Activated naive CD4-positive, alpha-beta T cell treated with anti-CD3 and anti-CD28 coated beads, Interleukin-2, amount 50 U/mL, for 24 hours (primary cell): Measurements from ENCODE around the gene FLVCR2.
"Not testable (repeated sequence)": the region's sequence is repeated elsewhere in the genome, so short reads cannot be mapped to it uniquely, and the experiment has no call there.

Experiments
- H3K27ac Mint-ChIP-seq: one replicate; pipeline ENCODE4 v1.8.0; 2021; ENCODE audit warnings: mild to moderate bottlenecking, mixed read lengths
- H3K27me3 Mint-ChIP-seq: one replicate; pipeline ENCODE4 v1.8.0; 2021; ENCODE audit warnings: mixed read lengths
- H3K36me3 Mint-ChIP-seq: one replicate; pipeline ENCODE4 v1.8.0; 2021; ENCODE audit warnings: mixed read lengths
- H3K4me1 Mint-ChIP-seq: one replicate; pipeline ENCODE4 v1.8.0; 2021; ENCODE audit warnings: mixed read lengths
- H3K4me3 Mint-ChIP-seq: one replicate; pipeline ENCODE4 v1.8.0; 2021; ENCODE audit warnings: mild to moderate bottlenecking, mixed read lengths
- H3K9me3 Mint-ChIP-seq: one replicate; pipeline ENCODE4 v1.8.0; 2021; ENCODE audit warnings: mixed read lengths

The FLVCR2 gene

DNA sequence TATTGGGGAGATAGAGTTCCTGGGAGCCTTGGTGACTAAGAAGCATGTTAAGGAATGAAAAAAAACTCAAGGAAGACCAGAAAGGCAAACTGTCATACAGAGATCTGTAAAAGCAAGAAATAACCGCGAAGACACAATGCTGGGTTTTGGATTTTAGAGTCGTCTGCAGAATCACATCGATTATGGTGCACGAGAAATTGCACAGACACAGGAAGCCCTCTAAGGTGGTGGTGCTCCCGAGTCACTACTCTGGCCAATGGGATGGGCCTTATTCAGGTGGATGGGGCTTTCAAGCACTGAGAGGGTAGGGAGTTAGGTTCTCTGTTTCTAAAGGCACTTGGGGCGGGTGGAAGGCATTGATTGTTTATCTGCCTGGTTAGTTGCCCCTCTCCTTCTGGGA is 10.3 kb upstream of the FLVCR2 start:
- Mint-ChIP-seq H3K4me1 (peaks cover 75% of the 10 kb centered on the region), H3K4me3 (peak overlapping the region; percentile 70), H3K27me3 (no peaks in the 10 kb centered on the region), H3K36me3 (peaks cover 11% of the 10 kb centered on the region), H3K9me3 (no peaks in the 10 kb centered on the region), H3K27ac (peak overlapping the region; percentile 94)

- no peaks in the 10 kb centered on the region for H3K9me3 Mint-ChIP-seq
- H3K36me3 Mint-ChIP-seq: peaks cover 11% of the 10 kb centered on the region
- H3K27me3 Mint-ChIP-seq: no peaks in the 10 kb centered on the region
- H3K27ac Mint-ChIP-seq: peak overlapping the region; percentile 92
- H3K4me3 Mint-ChIP-seq: peak overlapping the region; percentile 41
- peaks cover 75% of the 10 kb centered on the region for H3K4me1 Mint-ChIP-seq
Observed at GRCh38 chr14:75568791-75569190, 9.6 kb upstream of the FLVCR2 start.

GRCh38 chr14:75570797-75571196 is 7.6 kb upstream of the FLVCR2 start:
- peaks cover 11% of the 10 kb centered on the region for H3K36me3 Mint-ChIP-seq
- H3K4me3 Mint-ChIP-seq: peak overlapping the region; percentile 7
- peak overlapping the region; percentile 69 for H3K27ac Mint-ChIP-seq
- H3K9me3 Mint-ChIP-seq: no peaks in the 10 kb centered on the region
- H3K27me3 Mint-ChIP-seq: no peaks in the 10 kb centered on the region
- peaks cover 58% of the 10 kb centered on the region for H3K4me1 Mint-ChIP-seq

DNA sequence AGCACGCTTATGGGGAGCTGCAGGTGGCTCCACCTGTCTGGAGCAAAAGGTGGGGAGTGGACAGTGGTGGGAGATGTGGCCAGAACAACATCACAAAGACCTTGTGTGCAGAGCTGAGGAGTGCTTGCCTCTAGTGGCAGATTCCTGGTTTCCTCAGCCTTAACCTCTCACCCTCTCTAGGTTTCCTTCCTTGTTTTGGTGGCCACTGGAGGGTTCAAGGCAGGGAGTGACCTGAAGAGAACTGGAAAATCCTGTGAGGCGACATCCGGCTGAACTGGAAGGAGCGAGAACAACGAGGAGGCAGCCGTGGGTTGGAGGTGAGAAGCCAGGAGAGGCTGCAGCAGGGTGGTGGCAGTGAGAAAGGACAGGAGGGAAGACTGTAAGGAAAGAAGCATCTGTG is 6.3 kb upstream of the FLVCR2 start:
- peaks cover 7% of the 10 kb centered on the region for H3K36me3 Mint-ChIP-seq
- H3K4me1 Mint-ChIP-seq: peaks cover 48% of the 10 kb centered on the region
- no peak overlapping the region for H3K4me3 Mint-ChIP-seq
- H3K27ac Mint-ChIP-seq: peak overlapping the region; percentile 82
- no peaks in the 10 kb centered on the region for H3K27me3 Mint-ChIP-seq
- no peaks in the 10 kb centered on the region for H3K9me3 Mint-ChIP-seq

DNA sequence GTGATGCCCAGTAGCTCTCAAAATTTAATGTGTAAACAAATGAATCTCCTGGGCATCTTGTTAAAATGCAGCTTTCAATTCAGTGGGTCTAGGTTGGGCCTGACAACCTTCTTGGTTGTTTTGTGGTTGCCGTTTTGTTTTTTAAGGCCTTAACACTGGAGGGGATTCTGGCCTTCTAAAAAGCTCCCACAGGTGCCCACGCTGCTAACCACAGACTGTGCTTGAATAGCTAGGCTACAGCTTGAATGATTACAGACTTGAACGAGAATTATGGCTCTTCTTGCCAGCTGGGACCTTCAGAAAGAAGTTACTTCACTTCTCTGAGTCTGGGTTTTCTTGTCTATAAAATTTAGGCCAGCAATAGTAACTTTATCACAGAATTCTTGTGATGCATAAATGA is 1.3 kb upstream of the FLVCR2 start:
- peak overlapping the region; percentile 76 for H3K27ac Mint-ChIP-seq
- no peaks in the 10 kb centered on the region for H3K9me3 Mint-ChIP-seq
- peaks cover 15% of the 10 kb centered on the region for H3K4me1 Mint-ChIP-seq
- no peak overlapping the region for H3K4me3 Mint-ChIP-seq
- H3K36me3 Mint-ChIP-seq: peaks cover 4% of the 10 kb centered on the region
- no peaks in the 10 kb centered on the region for H3K27me3 Mint-ChIP-seq

GRCh38 chr14:75577729-75578101 is 705 bp upstream of the FLVCR2 start:
- Mint-ChIP-seq H3K27ac (peak overlapping the region; percentile 76), H3K4me1 (peaks cover 13% of the 10 kb centered on the region), H3K9me3 (no peaks in the 10 kb centered on the region), H3K27me3 (no peaks in the 10 kb centered on the region), H3K4me3 (no peak overlapping the region), H3K36me3 (peaks cover 2% of the 10 kb centered on the region)

- H3K36me3 Mint-ChIP-seq: peaks cover 2% of the 10 kb centered on the region
- H3K4me3 Mint-ChIP-seq: no peak overlapping the region
- peaks cover 13% of the 10 kb centered on the region for H3K4me1 Mint-ChIP-seq
- H3K27me3 Mint-ChIP-seq: no peaks in the 10 kb centered on the region
- H3K9me3 Mint-ChIP-seq: no peaks in the 10 kb centered on the region
- H3K27ac Mint-ChIP-seq: no peak overlapping the region
Observed at GRCh38 chr14:75578786-75579337, 442 bp downstream of the FLVCR2 start.

DNA sequence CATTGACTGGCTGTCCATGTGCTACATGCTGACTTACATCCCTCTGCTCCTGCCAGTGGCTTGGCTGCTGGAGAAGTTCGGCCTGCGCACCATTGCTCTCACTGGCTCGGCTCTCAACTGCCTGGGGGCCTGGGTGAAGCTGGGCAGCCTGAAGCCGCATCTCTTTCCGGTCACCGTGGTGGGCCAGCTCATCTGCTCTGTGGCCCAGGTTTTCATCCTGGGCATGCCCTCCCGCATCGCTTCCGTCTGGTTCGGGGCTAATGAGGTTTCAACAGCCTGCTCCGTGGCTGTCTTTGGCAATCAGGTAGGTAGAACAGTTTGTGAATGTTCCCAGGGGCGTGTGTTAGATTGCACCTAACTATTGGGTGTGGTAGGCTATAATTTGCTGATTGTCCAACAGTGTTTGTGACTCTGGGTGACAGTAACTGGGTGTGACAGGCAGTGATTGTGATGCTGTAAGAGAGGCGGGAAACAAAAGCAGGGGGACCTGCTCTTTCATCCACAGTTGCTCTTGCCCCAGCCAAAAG is 981 bp downstream of the FLVCR2 start:
- H3K27me3 Mint-ChIP-seq: no peaks in the 10 kb centered on the region
- H3K9me3 Mint-ChIP-seq: no peaks in the 10 kb centered on the region
- peaks cover 13% of the 10 kb centered on the region for H3K4me1 Mint-ChIP-seq
- H3K36me3 Mint-ChIP-seq: peaks cover 2% of the 10 kb centered on the region
- peak overlapping the region; percentile 75 for H3K27ac Mint-ChIP-seq
- H3K4me3 Mint-ChIP-seq: no peak overlapping the region

DNA sequence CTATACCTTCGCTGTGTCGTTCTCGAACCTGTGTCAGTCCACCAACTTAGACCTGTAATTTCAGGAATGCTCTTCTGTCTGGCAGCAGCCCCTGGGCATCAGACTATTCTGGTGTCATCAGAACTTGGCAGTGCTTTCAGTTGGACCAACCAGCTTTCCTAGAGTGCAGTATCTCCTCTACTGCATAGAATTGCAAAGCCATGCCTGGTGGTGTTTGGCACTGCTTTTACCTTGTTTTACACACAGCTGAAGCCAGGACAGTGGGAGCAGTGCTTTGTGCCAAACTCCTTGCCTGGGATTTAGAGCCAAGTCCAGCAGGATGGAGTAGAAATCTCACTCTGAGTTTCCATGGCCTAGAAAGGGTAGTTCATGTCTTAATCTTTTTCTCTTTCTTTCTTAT is 1.5 kb downstream of the FLVCR2 start:
- H3K36me3 Mint-ChIP-seq: peaks cover 2% of the 10 kb centered on the region
- H3K9me3 Mint-ChIP-seq: no peaks in the 10 kb centered on the region
- H3K4me1 Mint-ChIP-seq: peaks cover 13% of the 10 kb centered on the region
- H3K4me3 Mint-ChIP-seq: no peak overlapping the region
- no peaks in the 10 kb centered on the region for H3K27me3 Mint-ChIP-seq
- peak overlapping the region; percentile 75 for H3K27ac Mint-ChIP-seq

DNA sequence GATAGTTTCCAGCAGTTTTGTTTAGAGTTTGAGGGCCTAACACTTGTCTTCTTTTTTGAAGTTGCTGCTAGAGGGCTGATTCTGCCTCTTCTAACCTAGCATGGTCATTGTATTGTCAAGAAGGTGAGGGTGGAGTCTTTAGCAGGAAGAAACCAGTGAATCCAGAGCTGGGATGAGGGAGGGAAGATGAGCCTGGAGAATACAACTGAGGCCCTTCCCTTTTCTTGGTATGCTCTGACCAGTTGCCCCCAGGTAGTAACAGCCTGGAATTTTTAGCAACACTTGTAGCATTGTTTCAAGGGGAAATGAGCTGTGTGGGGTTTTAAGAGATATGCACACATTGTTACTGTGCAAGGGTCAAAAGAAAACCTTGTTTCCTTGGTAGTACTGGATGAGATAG is 9.0 kb downstream of the FLVCR2 start:
- Mint-ChIP-seq H3K27me3 (no peaks in the 10 kb centered on the region), H3K4me3 (no peak overlapping the region), H3K4me1 (no peaks in the 10 kb centered on the region), H3K9me3 (no peaks in the 10 kb centered on the region), H3K36me3 (no peaks in the 10 kb centered on the region), H3K27ac (no peak overlapping the region)

DNA sequence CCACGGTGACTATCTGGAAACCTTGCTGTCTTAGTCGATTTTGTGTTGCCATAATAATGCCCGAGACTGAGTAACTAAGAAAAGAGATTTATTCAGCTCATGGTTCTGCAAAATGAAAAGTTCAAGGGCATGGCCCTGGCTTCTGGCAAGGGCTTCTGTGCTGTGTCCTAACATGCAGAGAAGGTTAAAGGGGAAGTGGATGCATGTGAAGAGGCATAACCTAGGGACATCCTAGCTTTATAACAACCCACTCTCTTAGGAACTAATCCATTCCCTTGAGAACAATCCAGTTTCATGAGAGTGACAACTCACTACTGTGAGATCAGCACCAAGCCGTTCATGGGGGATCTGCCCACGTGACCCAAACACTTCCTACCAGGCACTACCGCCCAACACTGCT is 11.5 kb downstream of the FLVCR2 start:
- Mint-ChIP-seq H3K27ac (no peak overlapping the region), H3K36me3 (peaks cover 3% of the 10 kb centered on the region)

DNA sequence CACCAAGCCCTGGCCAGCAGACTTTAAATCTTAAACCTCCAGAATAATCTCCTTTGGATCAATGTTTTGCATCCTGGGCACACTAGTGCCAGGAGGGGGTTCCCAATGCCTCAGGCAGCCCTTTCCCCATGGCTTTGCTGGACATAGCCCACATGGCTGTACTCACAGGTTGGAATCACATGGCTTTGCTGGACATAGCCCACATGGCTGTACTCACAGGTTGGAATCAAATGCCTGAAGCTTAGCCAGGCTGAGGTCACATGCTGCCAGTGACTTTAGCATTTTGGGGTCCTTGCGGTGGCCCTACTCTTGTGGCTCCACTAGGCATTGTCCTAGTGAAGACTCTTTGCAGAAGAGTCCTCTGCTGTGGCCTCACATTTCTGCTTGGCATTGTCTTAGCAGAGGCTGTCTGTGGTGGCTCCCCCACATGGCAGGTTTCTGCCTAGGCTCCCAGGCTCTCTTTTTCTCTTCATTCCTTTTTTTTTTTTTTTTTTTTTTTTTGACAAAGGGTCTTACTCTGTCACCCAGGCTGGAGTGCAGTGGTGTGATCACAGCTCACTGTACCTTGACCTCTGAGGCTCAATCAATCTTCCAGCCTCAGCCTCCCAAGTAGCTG is 13.0 kb downstream of the FLVCR2 start:
- H3K4me3 Mint-ChIP-seq: no peak overlapping the region
- H3K4me1 Mint-ChIP-seq: no peaks in the 10 kb centered on the region
- H3K27ac Mint-ChIP-seq: no peak overlapping the region
- H3K27me3 Mint-ChIP-seq: no peaks in the 10 kb centered on the region
- H3K9me3 Mint-ChIP-seq: no peaks in the 10 kb centered on the region
- H3K36me3 Mint-ChIP-seq: peaks cover 3% of the 10 kb centered on the region

More for the DNA sequence above, 11.5 kb downstream of the FLVCR2 start:
- Mint-ChIP-seq H3K9me3 (no peaks in the 10 kb centered on the region), H3K27me3 (no peaks in the 10 kb centered on the region), H3K4me1 (no peaks in the 10 kb centered on the region), H3K4me3 (no peak overlapping the region)

- Mint-ChIP-seq H3K36me3 (peaks cover 3% of the 10 kb centered on the region), H3K27ac (no peak overlapping the region), H3K4me1 (no peaks in the 10 kb centered on the region)
Observed at GRCh38 chr14:75591987-75592575, 13.7 kb downstream of the FLVCR2 start.

DNA sequence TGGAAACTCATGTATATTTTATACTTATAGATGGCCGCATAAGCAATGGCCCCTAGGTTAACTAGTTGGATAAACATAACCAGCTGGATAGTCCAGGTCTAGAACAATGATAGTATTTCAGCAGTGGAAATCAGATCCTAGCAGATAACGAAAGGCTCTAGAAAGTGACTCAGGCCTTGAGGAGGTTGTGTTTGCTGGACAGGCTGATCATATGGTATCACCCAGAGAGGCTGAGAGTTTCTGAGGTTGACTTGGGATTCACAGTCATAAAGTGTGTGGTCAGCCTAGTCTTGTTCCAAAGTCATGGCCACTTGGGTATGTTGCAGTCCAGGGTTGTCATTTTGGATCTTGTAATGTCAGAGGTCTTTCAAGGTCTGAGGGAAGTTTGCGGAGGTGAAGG is 16.8 kb downstream of the FLVCR2 start:
- peaks cover 3% of the 10 kb centered on the region for H3K36me3 Mint-ChIP-seq
- H3K27ac Mint-ChIP-seq: no peak overlapping the region
- no peaks in the 10 kb centered on the region for H3K9me3 Mint-ChIP-seq
- no peaks in the 10 kb centered on the region for H3K27me3 Mint-ChIP-seq
- H3K4me1 Mint-ChIP-seq: no peaks in the 10 kb centered on the region
- H3K4me3 Mint-ChIP-seq: no peak overlapping the region

More at GRCh38 chr14:75591987-75592575, 13.7 kb downstream of the FLVCR2 start:
- Mint-ChIP-seq H3K4me3 (no peak overlapping the region), H3K27me3 (no peaks in the 10 kb centered on the region), H3K9me3 (no peaks in the 10 kb centered on the region)

GRCh38 chr14:75597149-75597548 is 18.7 kb downstream of the FLVCR2 start:
- no peaks in the 10 kb centered on the region for H3K27me3 Mint-ChIP-seq

DNA sequence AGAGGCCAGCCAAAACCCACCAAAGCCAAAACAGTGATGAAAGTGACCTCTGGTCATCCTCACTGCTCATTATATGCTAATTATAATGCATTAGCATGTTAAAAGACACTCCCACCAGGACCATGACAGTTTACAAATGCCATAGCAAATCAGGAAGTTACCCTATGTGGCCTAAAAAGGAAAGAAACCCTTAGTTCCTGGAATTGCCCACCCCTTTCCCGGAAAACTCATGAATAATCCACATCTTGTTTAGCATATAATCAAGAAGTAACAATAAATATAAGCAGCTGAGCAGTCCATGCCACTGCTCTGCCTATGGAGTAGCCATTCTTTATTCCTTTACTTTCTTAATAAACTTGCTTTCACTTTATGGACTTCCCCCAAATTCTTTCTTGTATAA is 21.7 kb downstream of the FLVCR2 start:
- not testable (repeated sequence) for H3K9me3 Mint-ChIP-seq, H3K36me3 Mint-ChIP-seq, H3K27ac Mint-ChIP-seq, H3K4me3 Mint-ChIP-seq, H3K27me3 Mint-ChIP-seq, H3K4me1 Mint-ChIP-seq

More at GRCh38 chr14:75597149-75597548, 18.7 kb downstream of the FLVCR2 start:
- peaks cover 3% of the 10 kb centered on the region for H3K36me3 Mint-ChIP-seq
- no peak overlapping the region for H3K27ac Mint-ChIP-seq
- H3K9me3 Mint-ChIP-seq: no peaks in the 10 kb centered on the region
- H3K4me1 Mint-ChIP-seq: no peaks in the 10 kb centered on the region
- no peak overlapping the region for H3K4me3 Mint-ChIP-seq
